OCI-LY3 (cell line): ENCODE results near the gene UBA1.

Source experiments
- EZH2phosphoT487 ChIP-seq: fragments of 200-600 bp; shearing (Covaris generic); IDR thresholded peaks from 2 replicates; pipeline ENCODE4 v1.6.1; 2018; ENCODE audit warnings: antibody characterized with exemption, mixed run types, low read depth
- TF ChIP-seq, protein P1 (sequence below): fragments of 200-600, 300-600 bp; sonication (generic); IDR thresholded peaks from 2 replicates; pipeline ENCODE4 v1.5.1; 2014; ENCODE audit warnings: antibody characterized with exemption, low read length, low read depth

DNA sequence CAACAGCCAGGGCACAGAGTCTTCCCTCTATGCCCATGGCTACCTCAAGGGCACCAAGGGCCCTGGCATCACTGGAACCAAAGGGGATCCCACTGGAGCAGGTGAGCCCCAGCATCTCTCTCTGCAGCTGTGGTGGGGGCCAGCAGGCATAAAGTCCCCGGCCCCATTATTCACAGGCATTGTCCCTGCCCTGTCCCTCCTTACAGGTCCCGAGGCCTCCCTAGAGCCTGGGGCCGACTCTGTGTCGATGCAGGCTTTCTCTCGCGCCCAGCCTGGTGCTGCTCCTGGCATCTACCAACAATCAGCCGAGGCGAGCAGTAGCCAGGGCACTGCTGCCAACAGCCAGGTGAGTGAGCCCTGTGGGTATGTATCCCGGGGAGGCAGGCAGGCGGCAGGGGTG lies 12.3 kb upstream of the UBA1 start:
- TF ChIP-seq, protein P1, sequence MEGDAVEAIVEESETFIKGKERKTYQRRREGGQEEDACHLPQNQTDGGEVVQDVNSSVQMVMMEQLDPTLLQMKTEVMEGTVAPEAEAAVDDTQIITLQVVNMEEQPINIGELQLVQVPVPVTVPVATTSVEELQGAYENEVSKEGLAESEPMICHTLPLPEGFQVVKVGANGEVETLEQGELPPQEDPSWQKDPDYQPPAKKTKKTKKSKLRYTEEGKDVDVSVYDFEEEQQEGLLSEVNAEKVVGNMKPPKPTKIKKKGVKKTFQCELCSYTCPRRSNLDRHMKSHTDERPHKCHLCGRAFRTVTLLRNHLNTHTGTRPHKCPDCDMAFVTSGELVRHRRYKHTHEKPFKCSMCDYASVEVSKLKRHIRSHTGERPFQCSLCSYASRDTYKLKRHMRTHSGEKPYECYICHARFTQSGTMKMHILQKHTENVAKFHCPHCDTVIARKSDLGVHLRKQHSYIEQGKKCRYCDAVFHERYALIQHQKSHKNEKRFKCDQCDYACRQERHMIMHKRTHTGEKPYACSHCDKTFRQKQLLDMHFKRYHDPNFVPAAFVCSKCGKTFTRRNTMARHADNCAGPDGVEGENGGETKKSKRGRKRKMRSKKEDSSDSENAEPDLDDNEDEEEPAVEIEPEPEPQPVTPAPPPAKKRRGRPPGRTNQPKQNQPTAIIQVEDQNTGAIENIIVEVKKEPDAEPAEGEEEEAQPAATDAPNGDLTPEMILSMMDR: no peak
- TF ChIP-seq EZH2phosphoT487: no peak
